NCI-H146 (cell line): ENCODE measurements around the gene RHBDD2.

Experiments
- DNase-seq: peaks from one replicate; lab custom pipeline; 2025; lab: John Stamatoyannopoulos, UW

RHBDD2 gene

DNA sequence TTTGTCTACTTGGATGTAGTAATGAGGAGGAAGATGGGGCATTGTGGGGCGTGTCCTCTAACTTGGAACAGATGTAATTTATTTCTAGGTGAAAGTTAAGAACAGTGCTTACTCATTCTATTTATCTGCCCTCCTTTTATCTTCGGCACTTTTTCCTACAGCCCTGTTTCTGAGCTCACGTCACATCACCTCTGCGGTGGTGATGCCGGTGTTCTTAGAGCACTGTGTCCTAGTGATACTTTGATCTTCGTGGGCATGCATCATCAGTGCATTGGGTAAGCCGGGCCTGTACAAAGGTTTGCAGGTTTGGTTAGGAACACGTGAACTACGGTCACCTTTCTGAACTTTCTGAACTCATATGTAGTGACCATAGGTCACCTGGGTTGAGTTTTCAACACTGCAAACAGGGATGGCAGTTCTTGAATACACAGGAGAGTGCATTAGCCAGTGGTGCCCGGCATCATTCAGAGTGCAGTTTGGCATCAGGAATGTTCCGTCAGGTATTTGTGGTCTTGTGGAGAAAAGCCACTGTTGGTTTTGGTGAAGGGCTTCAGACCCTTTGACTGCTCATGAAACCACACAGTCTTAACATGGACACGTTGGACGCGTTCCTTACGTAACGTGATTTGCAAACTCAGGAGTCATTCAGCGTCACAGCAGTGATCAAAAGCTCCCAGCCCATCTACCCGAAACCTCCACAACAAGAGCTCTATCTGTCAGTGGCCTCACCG is 41.8 kb downstream of the RHBDD2 start:
- no peak for DNase-seq

DNA sequence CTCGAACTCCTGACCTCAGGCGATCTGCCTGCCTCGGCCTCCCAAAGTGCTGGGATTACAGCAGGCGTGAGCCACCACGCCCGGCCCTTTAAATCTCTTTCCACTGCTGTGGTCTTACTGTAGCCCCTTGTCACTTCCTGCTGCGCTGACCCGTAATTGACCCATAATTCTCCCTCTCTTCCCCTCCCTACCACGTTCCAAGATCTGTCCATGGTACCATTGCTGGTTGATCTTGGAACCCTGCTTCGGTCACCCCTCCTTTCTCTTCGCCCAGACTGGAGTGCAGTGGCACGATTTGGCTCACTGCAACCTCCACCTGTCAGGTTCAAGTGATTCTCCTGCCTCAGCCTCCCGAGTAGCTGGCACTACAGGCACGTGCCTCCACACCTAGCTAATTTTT is 42.6 kb downstream of the RHBDD2 start:
- no peak for DNase-seq

DNA sequence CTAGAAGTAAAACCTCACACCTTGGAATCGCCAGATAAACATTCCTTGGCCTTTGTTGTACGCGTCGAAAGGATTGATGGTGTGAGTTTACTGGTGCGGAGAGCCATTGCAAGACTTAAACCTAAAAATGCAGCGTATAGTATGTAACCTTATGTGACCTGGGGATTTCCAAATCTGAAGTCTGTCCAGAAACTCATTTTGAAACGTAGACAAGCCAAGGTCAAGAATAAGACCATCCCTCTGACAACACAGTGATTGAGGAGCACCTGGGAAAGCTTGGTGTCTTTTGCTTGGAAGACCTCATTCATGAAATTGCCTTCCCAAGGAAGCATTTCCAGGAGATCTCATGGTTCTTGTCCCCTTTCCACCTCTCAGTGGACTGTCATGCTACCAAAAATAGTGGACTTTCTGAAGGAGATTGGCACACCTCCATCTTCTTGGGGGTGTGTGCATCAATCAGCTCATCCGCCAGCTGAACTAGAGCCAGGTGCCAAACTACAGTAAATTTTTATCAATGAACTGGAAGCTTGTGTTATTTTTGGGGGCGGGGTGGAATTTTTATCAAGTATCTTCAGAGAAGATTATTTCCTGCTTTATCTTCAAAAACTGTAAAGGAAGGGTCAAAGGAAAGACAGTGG is 44.3 kb downstream of the RHBDD2 start:
- DNase-seq = no peak

GRCh38 chr7:75924256-75924655 is 45.4 kb downstream of the RHBDD2 start:
- DNase-seq = no peak

- no peak for DNase-seq
Observed at GRCh38 chr7:75924889-75925288, 46.1 kb downstream of the RHBDD2 start.

DNA sequence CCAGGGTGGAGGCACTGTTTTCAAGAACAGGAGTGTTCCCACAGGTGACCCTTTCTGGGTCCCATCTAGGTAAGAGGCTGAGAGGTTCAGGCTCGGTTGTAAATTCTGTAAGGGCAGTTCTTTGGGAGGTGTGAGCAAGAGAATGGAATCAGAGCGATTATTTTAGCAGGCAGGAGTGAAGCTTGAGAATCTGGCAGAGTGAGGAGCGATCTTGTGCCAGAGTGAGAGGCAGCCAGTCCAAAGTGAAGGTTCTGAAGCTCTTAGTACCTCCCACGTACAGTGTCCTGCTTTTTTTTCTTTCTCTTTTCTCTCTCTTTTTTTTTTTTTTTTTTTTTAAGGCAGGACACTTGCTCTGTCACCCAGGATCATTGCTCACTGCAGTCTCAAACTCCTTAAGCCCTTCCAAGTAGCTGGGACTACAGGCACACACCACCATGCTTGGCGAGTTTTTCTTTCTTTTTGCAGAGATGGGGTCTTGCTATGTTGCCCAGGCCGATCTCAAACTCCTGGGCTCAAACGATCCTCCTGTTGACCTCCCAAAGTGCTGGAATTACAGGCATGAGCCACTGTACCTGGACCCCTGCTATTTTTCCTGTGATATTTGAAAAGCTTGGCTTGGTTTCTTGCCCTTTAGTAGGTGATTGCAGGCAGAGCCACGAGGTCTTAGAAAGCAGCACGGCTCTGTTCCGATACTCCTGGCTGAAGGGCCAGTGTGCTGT is 47.0 kb downstream of the RHBDD2 start:
- DNase-seq = no peak

GRCh38 chr7:75928568-75928914 is 49.7 kb downstream of the RHBDD2 start:
- no peak for DNase-seq

DNA sequence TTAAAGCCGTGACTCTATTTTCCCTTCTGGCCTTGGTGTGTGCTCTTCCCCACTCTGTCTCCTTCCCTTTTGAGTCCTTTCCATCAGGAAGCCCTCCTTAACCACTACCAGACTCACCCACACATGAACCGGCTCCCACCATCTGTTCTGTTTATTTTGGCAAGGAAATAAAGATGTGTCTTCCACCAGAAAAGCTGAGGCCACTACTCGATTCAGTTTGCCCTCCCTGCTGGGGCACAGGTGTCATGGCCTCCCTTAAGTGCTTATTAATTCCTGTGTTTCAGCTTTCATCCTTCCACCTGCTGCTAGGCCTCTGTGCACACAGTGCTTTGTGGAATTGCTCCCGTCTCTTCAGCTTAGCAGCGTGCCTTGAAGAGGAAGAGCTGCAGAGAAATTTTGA is 52.8 kb downstream of the RHBDD2 start:
- DNase-seq = peak; percentile 96

DNA sequence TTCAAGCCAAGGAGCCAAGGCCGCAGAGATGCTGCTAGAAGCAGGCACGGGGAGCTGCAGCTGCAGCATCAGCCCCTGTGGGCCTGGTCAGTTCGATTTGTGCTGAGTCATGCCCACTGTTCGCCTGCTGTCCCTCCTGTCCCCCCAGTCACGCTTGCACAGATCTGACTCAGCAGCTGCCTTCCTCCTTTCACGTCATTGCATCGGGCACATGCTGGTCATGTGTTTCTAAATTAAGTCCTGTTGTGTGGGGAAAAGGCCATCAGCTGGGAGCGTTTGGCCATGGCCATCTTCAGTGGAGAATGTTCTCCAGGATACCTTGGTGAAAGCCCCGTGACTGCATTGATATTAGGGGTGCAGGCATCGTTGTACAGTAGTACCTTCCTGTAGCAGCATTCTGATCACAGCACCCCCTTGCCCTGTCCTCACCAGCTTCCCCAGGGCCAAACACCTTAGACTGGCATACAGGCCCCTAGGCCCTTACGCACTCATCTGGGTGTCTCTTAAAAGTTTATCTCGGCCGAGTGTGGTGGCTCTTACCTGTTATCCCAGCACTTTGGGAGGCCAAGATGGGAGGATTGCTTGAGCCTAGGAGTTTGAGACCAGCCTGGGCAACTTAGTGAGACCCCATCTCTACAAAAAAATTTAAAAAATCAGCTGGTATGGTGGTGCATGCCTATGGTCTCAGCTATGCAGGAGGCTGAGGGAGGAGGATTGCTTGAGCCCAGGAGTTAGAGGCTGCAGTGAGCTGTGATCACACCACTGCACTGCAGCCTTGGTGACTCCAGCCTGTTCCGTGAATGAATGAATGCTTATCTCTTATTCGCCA is 59.3 kb downstream of the RHBDD2 start:
- DNase-seq = no peak
